NCI-H2029 treated with DMSO at 0.1 percent for 48 hours (cell line): Measurements from ENCODE around the gene SRPK1.
"Not testable (repeated sequence)": the region's sequence is repeated elsewhere in the genome, so short reads cannot be mapped to it uniquely, and the experiment has no call there.

Experiments
- DNase-seq: peaks from one replicate; lab custom pipeline; 2025; lab: John Stamatoyannopoulos, UW

The SRPK1 gene

DNA sequence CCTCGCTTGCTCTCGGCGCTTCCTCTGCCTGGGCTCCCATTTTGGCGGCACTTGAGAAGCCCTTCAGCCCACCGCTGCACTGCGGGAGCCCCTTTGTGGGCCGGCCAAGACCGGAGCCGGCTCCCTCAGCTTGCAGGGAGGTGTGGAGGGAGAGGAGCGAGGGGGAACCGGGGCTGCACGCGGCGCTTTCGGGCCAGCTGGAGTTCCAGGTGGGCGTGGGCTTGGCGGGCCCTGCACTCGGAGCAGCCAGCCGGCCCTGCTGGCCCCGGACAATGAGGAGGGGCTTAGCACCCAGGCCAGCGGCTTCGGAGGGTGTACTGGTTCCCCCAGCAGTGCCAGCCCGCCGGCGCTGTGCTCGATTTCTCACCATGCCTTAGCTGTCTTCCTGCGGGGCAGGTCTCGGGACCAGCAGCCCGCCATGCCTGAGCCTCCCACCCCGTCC, 10.2 kb upstream of the SRPK1 start:
- no peak for DNase-seq

DNA sequence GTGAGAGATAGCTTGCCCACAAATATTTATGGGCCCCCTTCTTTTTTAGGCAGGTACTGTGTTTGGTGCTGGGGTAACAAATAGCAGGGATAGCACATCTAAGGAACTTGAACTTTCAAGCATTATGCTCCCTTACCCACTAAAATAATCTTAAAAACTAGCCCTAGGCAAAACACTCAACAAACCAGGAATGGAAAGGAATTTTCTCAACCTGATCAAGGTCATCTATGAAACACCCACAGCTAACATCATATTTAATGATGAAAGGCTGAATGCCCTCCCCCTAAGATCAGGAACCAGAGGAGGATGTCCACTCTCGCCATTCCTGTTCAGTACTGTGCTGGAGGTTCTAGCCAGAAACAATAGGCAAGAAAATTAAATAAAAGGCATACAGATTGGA, 8.7 kb upstream of the SRPK1 start:
- DNase-seq: no peak

DNA sequence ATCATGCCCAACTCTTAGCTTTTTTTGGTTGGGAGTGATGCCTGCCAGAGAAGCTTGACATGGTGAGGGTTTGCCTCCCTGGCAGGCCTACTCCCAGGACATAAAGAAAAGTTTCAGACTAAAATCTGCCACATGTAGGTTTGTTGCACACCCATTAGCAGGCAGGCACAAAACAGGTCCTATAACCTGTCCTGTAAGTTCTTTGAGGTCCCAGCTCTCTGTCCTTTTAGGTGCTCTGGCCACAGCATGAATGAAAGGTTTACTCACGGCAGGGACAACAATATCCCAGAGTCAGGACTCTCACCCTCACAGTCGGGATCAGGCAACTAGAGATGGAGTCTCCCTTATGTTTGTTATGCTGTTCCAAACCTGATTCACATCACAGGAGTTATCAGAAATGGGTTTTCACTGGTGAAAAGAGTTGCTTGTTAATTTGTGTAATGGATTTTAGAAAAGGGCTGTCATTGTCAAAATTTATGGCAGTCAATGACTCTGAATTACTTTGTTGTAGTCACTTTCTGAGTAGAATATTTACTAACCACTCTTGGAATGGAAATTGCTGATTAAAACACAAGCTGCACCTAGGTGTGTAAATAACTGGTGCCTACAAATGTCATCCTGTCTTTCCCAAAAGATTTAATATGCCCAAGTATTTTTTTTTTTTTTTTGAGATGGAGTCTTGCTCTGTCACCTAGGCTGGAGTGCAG, 5.8 kb upstream of the SRPK1 start:
- no peak for DNase-seq

DNA sequence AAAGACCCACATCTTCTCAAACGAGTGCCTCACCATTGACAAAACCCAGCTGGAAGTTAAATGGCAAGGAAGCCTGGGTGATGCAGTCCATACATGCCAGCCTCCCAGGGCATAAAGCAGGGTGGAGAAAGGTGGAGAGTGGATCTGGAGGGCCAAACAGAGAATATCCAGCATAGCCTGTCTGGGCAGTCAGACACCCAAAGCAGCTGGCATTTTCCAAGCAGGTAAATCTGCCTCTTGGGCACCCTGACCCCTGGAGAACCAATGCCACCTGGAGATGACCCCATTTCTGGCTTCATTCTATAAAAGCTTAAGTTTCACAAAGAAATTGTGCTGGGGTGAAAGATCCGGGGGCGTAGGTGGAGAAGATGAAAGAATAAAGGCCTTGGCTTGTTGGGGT, 5.1 kb upstream of the SRPK1 start:
- DNase-seq: no peak

DNA sequence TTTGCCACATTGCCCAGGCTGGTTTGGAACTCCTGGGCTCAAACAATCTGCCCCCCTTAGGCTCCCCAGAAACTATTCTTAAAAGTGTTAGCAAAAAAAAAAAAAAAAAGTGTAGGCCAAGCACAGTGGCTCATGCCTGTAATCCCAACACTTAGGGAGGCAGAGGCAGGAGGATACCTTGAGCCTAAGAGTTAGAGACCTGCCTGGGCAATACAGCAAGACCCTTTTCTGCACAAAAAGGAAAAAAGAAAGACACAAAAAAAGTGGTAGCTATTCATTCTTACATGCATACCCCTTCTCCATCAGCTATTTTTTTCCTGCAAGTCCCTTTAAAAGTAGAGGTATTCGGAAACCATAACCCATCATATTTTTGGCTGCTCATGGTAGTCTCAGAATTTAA, 3.2 kb upstream of the SRPK1 start:
- no peak for DNase-seq

DNA sequence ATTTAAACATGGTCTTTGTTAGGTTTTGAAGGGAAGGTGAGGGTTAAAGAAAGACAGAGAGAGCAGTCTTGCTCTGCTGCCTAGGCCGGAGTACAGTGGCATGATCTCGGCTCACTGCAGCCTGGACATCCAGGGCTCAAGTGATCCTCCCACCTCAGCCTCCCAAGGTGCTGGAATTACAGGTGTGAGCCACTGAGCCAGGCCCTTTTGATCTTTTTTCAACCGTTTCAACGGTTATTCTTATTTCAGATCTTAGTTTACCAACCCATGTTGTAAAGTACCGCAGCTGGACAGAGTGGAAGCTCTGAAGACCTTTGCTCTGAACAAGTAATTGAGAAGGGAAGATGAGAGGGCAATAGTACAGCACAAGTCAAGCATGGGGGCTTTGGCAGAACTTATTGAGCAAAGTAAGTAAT, 1.2 kb upstream of the SRPK1 start:
- DNase-seq: no peak

DNA sequence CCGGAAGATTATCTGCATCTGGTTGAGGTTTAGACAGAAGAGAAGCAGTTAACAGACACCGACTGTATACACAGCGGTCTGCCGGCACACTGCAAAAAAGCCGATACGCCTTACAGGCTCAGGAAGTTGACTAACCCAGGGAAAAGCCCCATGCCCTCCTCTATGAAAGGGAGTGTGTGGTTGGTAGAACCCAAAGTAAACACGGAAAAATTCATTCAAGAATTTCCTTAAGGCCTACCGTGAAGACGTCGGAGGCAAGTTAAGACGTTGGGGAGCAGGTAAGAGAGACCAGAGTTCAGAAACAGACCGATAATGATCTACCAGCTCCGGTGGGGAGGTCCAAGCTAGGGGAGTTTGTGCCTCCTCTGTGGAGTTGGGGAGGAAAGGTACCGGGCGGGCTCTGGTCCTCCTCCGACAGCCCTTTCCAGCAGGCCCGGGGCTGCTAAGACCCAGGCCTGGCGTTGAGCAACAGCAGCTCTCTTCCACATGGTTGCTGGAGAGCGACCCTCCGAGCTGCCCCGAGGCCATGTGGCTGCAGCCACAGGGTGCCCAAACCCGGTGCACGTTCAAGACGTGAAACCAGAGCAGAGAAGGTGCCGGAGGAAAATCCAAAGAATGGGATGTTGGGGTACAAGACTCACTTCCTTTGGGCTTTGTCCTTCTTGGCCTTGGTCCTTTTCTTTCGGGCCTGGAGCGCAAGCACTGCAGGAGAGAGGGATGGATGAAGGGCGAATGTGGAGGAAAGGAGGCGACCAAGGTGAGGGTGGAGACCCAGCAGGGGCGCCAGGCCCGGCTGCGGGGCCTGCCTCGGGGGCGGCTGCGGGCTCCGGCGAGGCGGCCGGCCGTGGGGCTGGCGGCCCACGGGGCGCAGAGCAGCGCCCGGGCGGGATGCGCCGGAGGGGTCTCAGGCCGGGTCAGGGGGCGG, 809 bp downstream of the SRPK1 start:
- no peak for DNase-seq

DNA sequence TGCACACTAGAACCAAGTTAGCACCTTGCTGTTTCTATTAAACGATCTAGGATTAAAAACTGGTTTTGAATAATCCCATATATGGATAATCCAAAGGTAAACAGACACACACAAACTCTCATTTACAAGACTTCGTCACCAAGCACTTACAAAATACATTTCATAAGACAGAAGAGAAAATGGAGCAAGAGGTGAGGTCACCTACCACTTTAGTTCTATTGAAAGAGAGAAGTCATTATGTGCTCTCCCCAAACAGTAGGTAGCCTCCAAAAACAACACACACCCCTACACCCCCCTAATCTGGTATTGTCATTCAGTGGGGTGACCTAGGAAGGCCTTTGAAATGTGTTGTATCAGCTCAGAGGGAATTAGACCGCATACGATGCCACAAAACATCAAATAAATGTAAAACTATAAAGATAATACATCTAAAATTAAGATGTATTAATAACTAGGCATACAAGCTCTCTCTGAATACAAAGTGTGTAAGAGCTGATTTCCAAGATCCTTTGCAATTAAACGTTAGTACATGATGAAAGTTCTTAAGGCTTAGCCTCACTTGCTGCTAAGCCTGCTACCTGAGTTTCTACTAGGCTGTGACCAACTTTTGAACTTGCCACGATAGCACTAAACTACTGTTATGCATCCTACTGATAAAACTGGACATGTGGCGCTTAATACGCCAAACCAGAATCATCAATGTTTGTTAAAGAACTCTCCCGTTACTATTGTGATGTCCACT, 1.6 kb downstream of the SRPK1 start:
- DNase-seq: no peak

DNA sequence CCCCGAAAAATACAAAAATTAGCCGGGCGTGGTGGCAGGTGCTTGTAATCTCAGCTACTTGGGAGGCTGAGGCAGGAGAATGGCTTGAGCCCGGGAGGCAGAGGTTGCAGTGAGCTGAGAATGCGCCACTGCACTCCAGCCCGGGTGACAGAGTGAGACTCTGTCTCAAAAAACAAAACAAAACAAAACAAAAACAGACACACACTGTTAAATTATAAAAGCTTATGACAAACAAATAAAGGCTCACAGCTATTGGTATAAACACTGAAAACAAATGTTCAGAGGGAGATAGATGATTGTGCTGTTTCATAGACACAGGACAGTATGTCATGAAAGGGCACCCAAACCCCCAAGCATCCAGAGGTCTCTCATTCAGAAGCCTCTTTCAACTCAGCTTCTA, 4.0 kb downstream of the SRPK1 start:
- DNase-seq: not testable (repeated sequence)

DNA sequence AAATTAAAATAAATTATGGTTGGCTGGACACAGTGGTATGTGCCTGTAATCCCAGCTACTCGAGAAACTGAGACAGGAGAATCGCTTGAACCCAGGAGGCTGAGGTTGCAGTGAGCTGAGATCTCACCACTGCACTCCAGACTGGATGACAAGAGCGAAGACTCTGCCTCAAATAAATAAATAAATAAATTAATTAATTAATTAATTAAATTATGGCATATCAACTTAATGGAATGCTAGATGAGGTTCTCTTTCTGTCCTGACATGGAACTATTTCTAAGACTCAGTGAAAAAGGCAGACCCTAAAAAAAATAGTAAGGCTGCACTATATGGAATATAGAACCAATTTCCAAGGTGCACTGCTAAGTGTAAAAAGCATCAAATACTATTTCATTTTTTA, 4.8 kb downstream of the SRPK1 start:
- DNase-seq: no peak

DNA sequence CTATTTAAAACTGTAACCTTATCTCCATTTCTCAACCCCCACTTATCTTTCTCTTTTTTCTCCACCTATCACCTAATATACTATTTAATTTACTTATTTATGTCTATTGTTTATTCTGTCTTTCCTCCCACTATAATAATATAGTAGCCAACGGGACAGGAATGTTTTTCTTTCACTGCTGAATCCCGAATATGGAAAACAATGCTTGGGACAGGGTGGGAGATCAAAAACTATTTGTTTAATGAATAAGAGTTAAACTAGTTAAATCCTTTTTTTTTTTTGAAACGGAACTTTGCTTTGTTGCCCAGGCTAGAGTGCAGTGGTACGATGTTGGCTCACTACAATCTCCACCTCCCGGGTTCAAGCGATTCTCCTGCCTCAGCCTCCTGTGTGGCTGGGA, 6.4 kb downstream of the SRPK1 start:
- DNase-seq: no peak

DNA sequence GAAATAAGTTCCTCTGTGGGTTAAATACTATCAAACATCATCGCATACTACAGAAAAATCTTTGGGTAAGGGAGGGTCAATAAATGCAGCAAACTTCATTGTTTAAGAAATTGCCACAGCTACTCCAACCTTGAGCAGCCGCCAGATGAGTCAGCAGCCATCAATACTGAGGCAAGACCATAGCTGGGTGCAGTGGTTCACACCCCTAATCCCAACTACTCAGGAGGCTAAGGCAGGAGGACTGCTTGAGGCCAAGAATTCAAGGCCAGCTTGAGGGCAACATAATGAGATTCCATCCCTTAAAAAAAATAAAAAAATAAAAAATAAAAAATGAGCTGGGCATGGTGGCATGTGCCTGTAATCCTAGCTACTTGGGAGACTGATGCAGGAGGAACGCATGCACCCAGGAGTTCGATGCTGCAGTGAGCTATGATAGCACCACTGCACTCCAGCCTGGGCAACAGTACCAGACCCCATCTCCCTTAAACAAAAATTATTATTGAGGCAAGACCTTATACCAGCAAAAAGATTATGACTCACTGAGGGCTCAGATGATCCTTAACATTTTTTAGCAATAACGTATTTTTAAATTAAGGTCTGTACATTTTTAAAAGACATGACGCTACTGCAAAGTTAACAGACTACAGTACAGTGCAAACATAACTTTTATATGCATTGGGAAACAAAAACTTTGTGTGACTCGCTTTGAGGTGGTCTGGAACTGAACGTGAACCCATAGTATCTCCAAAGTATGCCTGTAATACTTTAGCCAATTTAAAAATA, 8.8 kb downstream of the SRPK1 start:
- DNase-seq: no peak

DNA sequence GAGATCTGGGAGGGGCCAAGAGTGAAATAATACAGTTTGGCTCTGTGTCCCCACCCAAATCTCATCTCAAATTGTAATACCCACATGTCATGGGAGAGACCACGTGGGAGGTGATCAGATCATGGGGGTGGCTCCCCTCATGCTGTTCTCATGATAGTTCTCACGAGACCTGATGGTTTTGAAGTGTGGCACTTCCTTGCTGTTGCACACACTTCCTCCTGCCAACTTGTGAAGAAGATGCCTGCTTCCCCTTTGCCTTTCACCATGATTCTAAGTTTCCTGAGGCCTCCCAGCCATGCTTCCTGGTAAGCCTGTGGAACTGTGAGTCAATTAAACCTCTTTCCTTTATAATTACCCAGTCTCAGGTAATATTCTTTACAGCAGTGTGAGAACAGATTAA, 11.3 kb downstream of the SRPK1 start:
- DNase-seq: not testable (repeated sequence)

DNA sequence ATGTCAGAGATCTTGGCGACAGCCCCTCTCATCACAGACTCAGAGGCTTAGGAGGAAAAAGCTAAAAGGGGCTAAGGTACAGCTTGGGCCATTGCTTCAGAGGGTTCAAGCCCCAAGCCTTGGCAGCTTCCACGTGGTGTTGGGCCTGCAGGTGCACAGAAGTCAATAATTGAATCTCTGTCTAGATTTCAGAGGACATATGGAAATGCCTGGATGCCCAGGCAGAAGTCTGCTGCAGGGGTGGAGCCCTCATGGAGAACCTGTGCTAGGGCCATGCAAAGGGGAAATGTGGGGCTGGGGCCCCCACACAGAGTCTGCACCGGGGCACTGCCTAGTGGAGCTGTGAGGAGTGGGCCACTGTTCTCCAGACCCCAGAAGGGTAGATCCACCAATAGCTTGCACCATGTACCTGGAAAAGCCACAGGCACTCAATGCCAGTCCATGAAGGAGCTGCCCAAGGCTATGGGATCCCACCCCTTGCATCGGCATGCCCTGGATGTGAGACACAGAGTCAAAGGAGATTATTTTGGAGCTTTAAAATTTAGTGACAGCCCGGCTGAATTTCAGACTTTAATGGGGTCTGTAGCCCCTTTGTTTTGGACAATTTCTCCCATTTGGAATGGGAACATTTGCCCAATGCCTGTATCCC, 12.0 kb downstream of the SRPK1 start:
- not testable (repeated sequence) for DNase-seq

DNA sequence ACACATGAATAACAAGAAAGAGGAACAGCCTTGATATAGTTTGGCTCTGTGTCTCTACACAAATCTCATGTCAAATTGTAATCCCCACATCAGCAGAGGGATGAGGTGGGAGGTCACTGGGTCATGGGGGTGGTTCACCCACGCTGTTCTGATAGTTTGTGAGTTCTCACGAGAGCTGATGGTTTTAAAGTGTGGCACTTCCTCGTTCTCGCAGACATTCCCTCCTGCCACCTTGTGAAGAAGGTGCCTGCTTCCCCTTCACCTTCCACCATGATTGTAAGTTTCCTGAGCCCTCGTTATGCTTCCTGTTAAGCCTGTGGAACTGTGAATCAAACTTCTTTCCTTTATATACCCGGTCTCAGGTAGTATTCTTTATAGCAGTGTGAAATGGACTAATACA, 13.1 kb downstream of the SRPK1 start:
- DNase-seq: no peak

DNA sequence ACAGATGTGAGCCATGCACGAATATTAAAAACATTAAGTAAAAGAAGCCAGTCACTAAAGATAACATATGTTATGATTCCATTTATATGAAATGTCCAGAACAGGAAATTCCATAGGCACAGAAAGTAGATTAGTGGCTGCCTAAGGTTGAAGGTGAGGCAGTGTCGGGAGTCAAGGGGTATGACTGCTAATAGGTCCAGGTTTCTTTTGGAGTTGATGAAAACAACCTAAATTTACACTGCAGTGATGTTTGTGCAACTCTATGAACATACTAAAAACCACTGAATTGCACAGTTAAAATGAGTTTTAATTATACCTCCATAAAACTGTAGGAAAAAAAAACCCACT, 14.4 kb downstream of the SRPK1 start:
- no peak for DNase-seq

DNA sequence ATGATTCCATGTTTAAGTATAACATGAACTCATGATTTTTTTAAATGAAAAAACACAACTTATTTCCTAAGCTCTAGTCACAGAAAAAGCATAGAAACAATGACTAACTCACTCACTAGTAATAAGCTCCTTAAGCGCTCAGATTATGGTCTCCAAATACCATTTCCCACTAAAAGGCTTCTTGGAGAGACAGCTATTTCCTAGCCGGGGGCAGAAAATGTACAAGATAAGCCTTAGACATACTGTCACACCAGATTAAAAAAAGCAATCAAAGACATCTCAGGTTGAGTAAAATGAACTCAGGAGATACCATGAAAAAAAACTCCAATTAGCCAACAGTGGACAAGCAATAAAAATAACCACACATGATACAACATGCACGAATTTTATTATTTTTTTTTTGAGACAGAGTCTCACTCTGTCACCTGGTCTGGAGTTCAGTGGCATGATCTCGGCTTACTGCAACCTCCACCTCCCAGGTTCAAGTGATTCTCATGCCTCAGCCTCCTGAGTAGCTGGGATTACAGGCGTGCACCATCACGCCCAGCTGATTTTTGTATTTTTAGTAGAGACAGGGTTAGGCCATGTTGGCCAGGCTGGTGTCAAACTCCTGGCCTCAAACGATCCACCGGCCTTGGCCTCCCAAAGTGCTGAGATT, 14.9 kb downstream of the SRPK1 start:
- DNase-seq: no peak

DNA sequence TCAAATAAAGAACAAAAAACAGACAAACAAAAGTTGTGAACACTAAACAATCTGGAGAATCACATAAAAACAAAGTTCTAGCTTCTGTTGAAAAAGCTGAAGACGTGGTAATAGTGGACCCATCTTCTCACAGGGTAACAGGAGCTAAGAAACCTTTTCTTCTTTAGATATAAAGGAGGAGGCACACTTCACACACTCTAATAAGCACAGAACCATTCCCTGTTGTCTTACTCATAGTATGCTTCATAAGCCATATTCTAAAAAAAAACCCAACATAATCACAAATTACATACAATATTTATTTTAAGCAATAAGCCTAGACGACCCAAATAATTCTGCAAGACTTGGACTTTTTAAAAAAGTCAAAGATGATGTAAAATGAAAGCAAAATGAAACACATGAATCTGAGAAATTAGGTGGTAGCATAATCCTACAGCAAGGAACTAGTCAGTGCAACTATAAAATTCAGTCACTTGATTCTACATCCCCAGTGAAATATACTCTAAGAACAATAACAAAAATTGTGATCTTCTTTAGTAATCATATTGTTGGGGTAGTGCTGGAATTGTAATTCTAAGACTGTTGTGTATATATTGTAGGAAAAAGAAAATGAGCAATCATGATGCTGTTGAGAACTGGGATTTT, 15.6 kb downstream of the SRPK1 start:
- no peak for DNase-seq

DNA sequence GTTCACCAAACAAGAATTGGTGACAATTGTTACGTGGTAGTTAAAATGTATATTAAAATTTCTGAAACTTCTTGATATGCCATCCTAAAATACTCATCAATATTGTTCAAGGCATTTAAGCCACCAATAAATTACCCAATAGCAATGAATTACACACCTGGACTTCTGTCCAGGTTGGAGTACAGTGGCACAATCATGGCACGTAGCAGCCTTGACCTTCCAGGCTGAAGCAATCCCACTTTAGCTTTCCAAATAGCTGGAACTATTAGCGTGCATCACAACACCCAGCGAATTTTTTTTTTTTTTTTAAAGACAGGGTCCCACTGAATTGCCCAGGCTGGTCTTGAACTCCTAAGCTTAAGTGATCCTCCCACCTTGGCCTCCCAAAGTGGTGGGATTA, 17.2 kb downstream of the SRPK1 start:
- no peak for DNase-seq

DNA sequence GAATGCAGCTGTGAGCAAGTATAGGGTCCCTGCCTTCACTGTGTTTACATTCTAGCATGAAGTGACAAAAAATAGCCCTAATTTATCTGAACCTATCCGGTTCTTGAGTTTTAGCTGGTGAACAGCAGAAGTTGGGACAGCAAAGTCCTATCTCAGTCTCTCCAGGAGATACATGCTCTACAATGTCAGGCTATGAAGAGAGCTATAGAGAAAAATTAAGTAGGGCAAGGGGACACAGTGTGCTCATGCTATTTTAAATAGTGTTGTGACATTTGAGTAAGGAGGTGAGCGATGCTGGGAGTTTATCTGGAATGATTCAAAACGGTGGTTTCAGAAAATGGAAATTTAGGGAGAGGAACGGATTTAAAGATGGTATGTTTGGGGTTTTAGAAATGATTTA, 20.4 kb downstream of the SRPK1 start:
- no peak for DNase-seq
